ENCODE measurements around the gene IL2RG.

IL2RG gene

GRCh38 chrX:71154196-71154595, 42.8 kb upstream of the IL2RG start:
- Histone ChIP-seq H3K4me3 (ENCODE audit: severe bottlenecking) (no peak overlapping the region), H3K27ac (ENCODE audit: poor library complexity, severe bottlenecking) (no peak overlapping the region), H3K27me3 (ENCODE audit: insufficient read depth, poor library complexity, severe bottlenecking) (no peaks in the 10 kb centered on the region), H3K9me3 (ENCODE audit: severe bottlenecking) (no peaks in the 10 kb centered on the region), H3K36me3 (ENCODE audit: low read depth) (no peaks in the 10 kb centered on the region), H3K4me1 (ENCODE audit: insufficient read depth, poor library complexity, severe bottlenecking) (no peaks in the 10 kb centered on the region)
- DNase-seq (ENCODE audit: low spot score) (no peak), ATAC-seq (ENCODE audit: low read depth) (no peak)
- TF ChIP-seq CTCF (IDR thresholded peaks at IDR 0.05; ENCODE audit: poor library complexity, severe bottlenecking) = no peak

GRCh38 chrX:71151366-71151765, 40.0 kb upstream of the IL2RG start:
- DNase-seq (ENCODE audit: low spot score) (no peak), ATAC-seq (ENCODE audit: low read depth) (no peak)
- Histone ChIP-seq H3K27me3 (ENCODE audit: insufficient read depth, poor library complexity, severe bottlenecking) (no peaks in the 10 kb centered on the region), H3K36me3 (ENCODE audit: low read depth) (no peaks in the 10 kb centered on the region), H3K9me3 (ENCODE audit: severe bottlenecking) (no peaks in the 10 kb centered on the region), H3K27ac (ENCODE audit: poor library complexity, severe bottlenecking) (no peak overlapping the region), H3K4me3 (ENCODE audit: severe bottlenecking) (no peak overlapping the region), H3K4me1 (ENCODE audit: insufficient read depth, poor library complexity, severe bottlenecking) (no peaks in the 10 kb centered on the region)
- TF ChIP-seq CTCF (IDR thresholded peaks at IDR 0.05; ENCODE audit: poor library complexity, severe bottlenecking) = no peak

- H3K4me1 ChIP-seq (ENCODE audit: insufficient read depth, poor library complexity, severe bottlenecking) = no peaks in the 10 kb centered on the region
These were observed 36.9 kb upstream of the IL2RG start for GRCh38 chrX:71148278-71148663.

GRCh38 chrX:71147496-71148277, 36.3 kb upstream of the IL2RG start:
- Histone ChIP-seq H3K27ac (ENCODE audit: poor library complexity, severe bottlenecking) (no peak overlapping the region), H3K9me3 (ENCODE audit: severe bottlenecking) (no peaks in the 10 kb centered on the region), H3K36me3 (ENCODE audit: low read depth) (no peaks in the 10 kb centered on the region), H3K4me1 (ENCODE audit: insufficient read depth, poor library complexity, severe bottlenecking) (no peaks in the 10 kb centered on the region), H3K27me3 (ENCODE audit: insufficient read depth, poor library complexity, severe bottlenecking) (no peaks in the 10 kb centered on the region), H3K4me3 (ENCODE audit: severe bottlenecking) (no peak overlapping the region)
- no peak for DNase-seq (ENCODE audit: low spot score)
- ATAC-seq (ENCODE audit: low read depth) = no peak
- TF ChIP-seq CTCF (IDR thresholded peaks at IDR 0.05; ENCODE audit: poor library complexity, severe bottlenecking) = no peak

More at GRCh38 chrX:71148278-71148663, 36.9 kb upstream of the IL2RG start:
- TF ChIP-seq CTCF (IDR thresholded peaks at IDR 0.05; ENCODE audit: poor library complexity, severe bottlenecking) = no peak
- Histone ChIP-seq H3K4me3 (ENCODE audit: severe bottlenecking) (no peak overlapping the region), H3K27me3 (ENCODE audit: insufficient read depth, poor library complexity, severe bottlenecking) (no peaks in the 10 kb centered on the region), H3K9me3 (ENCODE audit: severe bottlenecking) (no peaks in the 10 kb centered on the region), H3K27ac (ENCODE audit: poor library complexity, severe bottlenecking) (no peak overlapping the region), H3K36me3 (ENCODE audit: low read depth) (no peaks in the 10 kb centered on the region)
- ATAC-seq (ENCODE audit: low read depth) (no peak), DNase-seq (ENCODE audit: low spot score) (no peak)

GRCh38 chrX:71144651-71145050, 33.3 kb upstream of the IL2RG start, which contains the start of gene NLGN3:
Gene NLGN3 (plus strand): TSS chrX:71144841. CDS start chrX:71147750, 2,909 bp downstream.
- DNase-seq (ENCODE audit: low spot score) = no peak
- no peaks in the 10 kb centered on the region for H3K27me3 ChIP-seq (ENCODE audit: insufficient read depth, poor library complexity, severe bottlenecking)
- no peak within 1 kb of the TSS for H3K4me3 ChIP-seq (ENCODE audit: severe bottlenecking)
- ATAC-seq (ENCODE audit: low read depth) = no peak
- no peaks in the 10 kb centered on the region for H3K36me3 ChIP-seq (ENCODE audit: low read depth)
- H3K4me1 ChIP-seq (ENCODE audit: insufficient read depth, poor library complexity, severe bottlenecking) = no peaks in the 10 kb centered on the region
- H3K9me3 ChIP-seq (ENCODE audit: severe bottlenecking) = no peaks in the 10 kb centered on the region
- TF ChIP-seq CTCF (IDR thresholded peaks at IDR 0.05; ENCODE audit: poor library complexity, severe bottlenecking) = no peak
- no peak within 1 kb of the TSS for H3K27ac ChIP-seq (ENCODE audit: poor library complexity, severe bottlenecking)
